ENCODE data around the gene THBD.

The THBD gene

GRCh38 chr20:23021541-23021940 lies 27.9 kb downstream of the THBD start:
- no peak overlapping the region for H2BK120ac ChIP-seq (ENCODE audit: insufficient read depth, low read length, poor library complexity)
- no peak overlapping the region for H3K18ac ChIP-seq (ENCODE audit: low read length)
- WGBS (ENCODE audit: extremely low coverage, insufficient coverage, insufficient read length) = no CpG with 5 or more reads among the region's 1 CpG

GRCh38 chr20:23020230-23021018 lies 29.0 kb downstream of the THBD start:
- Histone ChIP-seq H3K14ac (ENCODE audit: low read length) (no peak overlapping the region), H3K4me1 (ENCODE audit: control insufficient read depth in 1 of 2, insufficient read depth in 2 of 2, low read length in 2 of 2) (peaks cover 0 to 6% of the 10 kb centered on the region in 2 experiments), H3K4me2 (ENCODE audit: low read length) (no peak overlapping the region), H3K79me1 (ENCODE audit: low read length) (no peaks in the 10 kb centered on the region), H3K79me2 (ENCODE audit: control insufficient read depth, insufficient read depth, low read length, poor library complexity) (no peaks in the 10 kb centered on the region), H3K27ac (ENCODE audit: low read depth, low read length) (no peak overlapping the region), H2BK120ac (ENCODE audit: insufficient read depth, low read length, poor library complexity) (no peak overlapping the region), H3K36me3 (ENCODE audit: control insufficient read depth in 1 of 2, insufficient read depth in 2 of 2, low read length in 2 of 2) (no peaks in the 10 kb centered on the region), H2AFZ (ENCODE audit: insufficient read depth, low read length, poor library complexity) (no peak overlapping the region), H4K91ac (ENCODE audit: low read depth, low read length) (no peak overlapping the region), H3K4ac (ENCODE audit: low read depth, low read length) (no peak overlapping the region), H4K12ac (ENCODE audit: low read depth, low read length) (no peak overlapping the region), H2BK5ac (ENCODE audit: low read depth, low read length, poor library complexity) (no peak overlapping the region), H3K27me3 (ENCODE audit: insufficient read depth, low read length) (no peaks in the 10 kb centered on the region), H3K9ac (ENCODE audit: low read length) (no peak overlapping the region), H3K18ac (ENCODE audit: low read length) (no peak overlapping the region), H3K4me3 (ENCODE audit: low read depth, low read length) (no peak overlapping the region), H3K9me3 (ENCODE audit: insufficient read depth, low read depth, low read length) (no peaks in the 10 kb centered on the region), H3K23ac (ENCODE audit: low read length) (no peak overlapping the region), H2AK5ac (ENCODE audit: low read length) (no peak overlapping the region), H4K8ac (ENCODE audit: low read depth, low read length) (no peak overlapping the region), H2BK12ac (ENCODE audit: low read length) (no peak overlapping the region)
- DNase-seq = no peak
- no CpG with 5 or more reads among the region's 12 CpGs for WGBS (ENCODE audit: extremely low coverage, insufficient coverage, insufficient read length)

More at GRCh38 chr20:23021541-23021940, 27.9 kb downstream of the THBD start:
- H3K14ac ChIP-seq (ENCODE audit: low read length) = no peak overlapping the region
- H4K91ac ChIP-seq (ENCODE audit: low read depth, low read length) = no peak overlapping the region
- H3K27ac ChIP-seq (ENCODE audit: low read depth, low read length) = no peak overlapping the region
- H3K4ac ChIP-seq (ENCODE audit: low read depth, low read length) = no peak overlapping the region
- no peak overlapping the region for H3K4me3 ChIP-seq (ENCODE audit: low read depth, low read length)
- H3K36me3 ChIP-seq (ENCODE audit: control insufficient read depth in 1 of 2, insufficient read depth in 2 of 2, low read length in 2 of 2) = no peaks in the 10 kb centered on the region
- no peak overlapping the region for H4K12ac ChIP-seq (ENCODE audit: low read depth, low read length)
- no peak overlapping the region for H3K23ac ChIP-seq (ENCODE audit: low read length)
- peaks cover 0 to 6% of the 10 kb centered on the region in 2 experiments for H3K4me1 ChIP-seq (ENCODE audit: control insufficient read depth in 1 of 2, insufficient read depth in 2 of 2, low read length in 2 of 2)
- no peak overlapping the region for H2BK5ac ChIP-seq (ENCODE audit: low read depth, low read length, poor library complexity)
- DNase-seq = no peak
- no peak overlapping the region for H2AFZ ChIP-seq (ENCODE audit: insufficient read depth, low read length, poor library complexity)
- H2BK12ac ChIP-seq (ENCODE audit: low read length) = no peak overlapping the region
- H3K9ac ChIP-seq (ENCODE audit: low read length) = no peak overlapping the region
- no peaks in the 10 kb centered on the region for H3K79me1 ChIP-seq (ENCODE audit: low read length)
- H3K4me2 ChIP-seq (ENCODE audit: low read length) = no peak overlapping the region
- H3K27me3 ChIP-seq (ENCODE audit: insufficient read depth, low read length) = no peaks in the 10 kb centered on the region
- no peak overlapping the region for H4K8ac ChIP-seq (ENCODE audit: low read depth, low read length)
- H2AK5ac ChIP-seq (ENCODE audit: low read length) = no peak overlapping the region
- no peaks in the 10 kb centered on the region for H3K79me2 ChIP-seq (ENCODE audit: control insufficient read depth, insufficient read depth, low read length, poor library complexity)
- no peaks in the 10 kb centered on the region for H3K9me3 ChIP-seq (ENCODE audit: insufficient read depth, low read depth, low read length)

- DNase-seq = no peak
- Histone ChIP-seq H3K14ac (ENCODE audit: low read length) (no peak overlapping the region), H2BK120ac (ENCODE audit: insufficient read depth, low read length, poor library complexity) (no peak overlapping the region), H3K4ac (ENCODE audit: low read depth, low read length) (no peak overlapping the region), H2BK12ac (ENCODE audit: low read length) (no peak overlapping the region), H4K8ac (ENCODE audit: low read depth, low read length) (no peak overlapping the region), H3K27me3 (ENCODE audit: insufficient read depth, low read length) (no peaks in the 10 kb centered on the region), H2AFZ (ENCODE audit: insufficient read depth, low read length, poor library complexity) (no peak overlapping the region), H3K9ac (ENCODE audit: low read length) (no peak overlapping the region), H3K4me3 (ENCODE audit: low read depth, low read length) (no peak overlapping the region), H3K79me2 (ENCODE audit: control insufficient read depth, insufficient read depth, low read length, poor library complexity) (no peaks in the 10 kb centered on the region), H3K27ac (ENCODE audit: low read depth, low read length) (no peak overlapping the region), H3K9me3 (ENCODE audit: insufficient read depth, low read depth, low read length) (no peaks in the 10 kb centered on the region), H4K91ac (ENCODE audit: low read depth, low read length) (no peak overlapping the region), H3K79me1 (ENCODE audit: low read length) (no peaks in the 10 kb centered on the region), H2AK5ac (ENCODE audit: low read length) (no peak overlapping the region), H3K36me3 (ENCODE audit: control insufficient read depth in 1 of 2, insufficient read depth in 2 of 2, low read length in 2 of 2) (no peaks in the 10 kb centered on the region), H3K4me1 (ENCODE audit: control insufficient read depth in 1 of 2, insufficient read depth in 2 of 2, low read length in 2 of 2) (peaks cover 0 to 5% of the 10 kb centered on the region in 2 experiments), H3K18ac (ENCODE audit: low read length) (no peak overlapping the region), H3K23ac (ENCODE audit: low read length) (no peak overlapping the region), H4K12ac (ENCODE audit: low read depth, low read length) (no peak overlapping the region), H2BK5ac (ENCODE audit: low read depth, low read length, poor library complexity) (no peak overlapping the region), H3K4me2 (ENCODE audit: low read length) (no peak overlapping the region)
- no CpG with 5 or more reads among the region's 7 CpGs for WGBS (ENCODE audit: extremely low coverage, insufficient coverage, insufficient read length)
Measured at GRCh38 chr20:23019403-23019802, 30.1 kb downstream of the THBD start.

GRCh38 chr20:23018941-23019340 lies 30.5 kb downstream of the THBD start:
- Histone ChIP-seq H4K8ac (ENCODE audit: low read depth, low read length) (no peak overlapping the region), H2BK12ac (ENCODE audit: low read length) (no peak overlapping the region), H3K4ac (ENCODE audit: low read depth, low read length) (no peak overlapping the region), H2BK5ac (ENCODE audit: low read depth, low read length, poor library complexity) (no peak overlapping the region), H4K91ac (ENCODE audit: low read depth, low read length) (no peak overlapping the region), H3K27me3 (ENCODE audit: insufficient read depth, low read length) (no peaks in the 10 kb centered on the region), H2AK5ac (ENCODE audit: low read length) (no peak overlapping the region), H3K9ac (ENCODE audit: low read length) (no peak overlapping the region), H2AFZ (ENCODE audit: insufficient read depth, low read length, poor library complexity) (no peak overlapping the region), H3K36me3 (ENCODE audit: control insufficient read depth in 1 of 2, insufficient read depth in 2 of 2, low read length in 2 of 2) (no peaks in the 10 kb centered on the region), H3K27ac (ENCODE audit: low read depth, low read length) (no peak overlapping the region), H2BK120ac (ENCODE audit: insufficient read depth, low read length, poor library complexity) (no peak overlapping the region), H3K9me3 (ENCODE audit: insufficient read depth, low read depth, low read length) (no peaks in the 10 kb centered on the region), H4K12ac (ENCODE audit: low read depth, low read length) (no peak overlapping the region), H3K4me1 (ENCODE audit: control insufficient read depth in 1 of 2, insufficient read depth in 2 of 2, low read length in 2 of 2) (peaks cover 0 to 4% of the 10 kb centered on the region in 2 experiments), H3K18ac (ENCODE audit: low read length) (no peak overlapping the region), H3K14ac (ENCODE audit: low read length) (no peak overlapping the region), H3K4me3 (ENCODE audit: low read depth, low read length) (no peak overlapping the region), H3K23ac (ENCODE audit: low read length) (no peak overlapping the region), H3K79me1 (ENCODE audit: low read length) (no peaks in the 10 kb centered on the region), H3K79me2 (ENCODE audit: control insufficient read depth, insufficient read depth, low read length, poor library complexity) (no peaks in the 10 kb centered on the region), H3K4me2 (ENCODE audit: low read length) (no peak overlapping the region)
- no CpG with 5 or more reads among the region's 11 CpGs for WGBS (ENCODE audit: extremely low coverage, insufficient coverage, insufficient read length)
- no peak for DNase-seq
